CD14-positive monocyte (primary cell): ENCODE results near the gene RSPRY1. TPM values are rescaled to one million over a fixed set of nuclear protein-coding genes. Genes with fewer than 3 reads are reported as not detected.

Experiments used
- DNase-seq, 3 donors: peaks; one replicate each; pipeline ENCODE4 v3.0.0-alpha.2; 2011 to 2022
- H2AFZ ChIP-seq: 2 replicates; pipeline ENCODE4 v1.6.0; 2012; ENCODE audit warnings: mild to moderate bottlenecking, low read depth, low read length, inconsistent platforms; ENCODE audit not compliant: insufficient read depth, poor library complexity, severe bottlenecking
- H3K27ac ChIP-seq, 2 donors: 1 replicate in 1 of 2; 2 replicates in 1 of 2; pipeline ENCODE4 v1.5.1; 2012 to 2013; ENCODE audit warnings: low read length in 2 of 2, control low read depth in 1 of 2, inconsistent platforms in 1 of 2, low read depth in 1 of 2, mild to moderate bottlenecking in 1 of 2
- H3K27me3 ChIP-seq, 2 donors: one replicate each; pipeline versions ENCODE4 v1.6.0 to v1.6.1; 2011 to 2013; ENCODE audit warnings: low read length in 2 of 2; ENCODE audit not compliant: control insufficient read depth in 2 of 2, insufficient read depth in 2 of 2
- H3K36me3 ChIP-seq, 2 donors: replicated peaks in 1 of 2; 1 replicate in 1 of 2; 2 replicates in 1 of 2; pipeline versions ENCODE4 v1.5.1 to v1.6.1; 2012 to 2013; ENCODE audit warnings: low read length in 2 of 2, control low read depth in 1 of 2, inconsistent platforms in 1 of 2, mild to moderate bottlenecking in 1 of 2; ENCODE audit not compliant: insufficient read depth in 2 of 2, control insufficient read depth in 1 of 2
- H3K4me1 ChIP-seq, 2 donors: 1 replicate in 1 of 2; 2 replicates in 1 of 2; pipeline versions ENCODE4 v1.5.1 to v1.6.1; 2012 to 2013; ENCODE audit warnings: low read length in 2 of 2, control low read depth in 1 of 2, inconsistent platforms in 1 of 2, mild to moderate bottlenecking in 1 of 2, moderate library complexity in 1 of 2; ENCODE audit not compliant: insufficient read depth in 2 of 2, control insufficient read depth in 1 of 2
- H3K4me2 ChIP-seq: replicated peaks from 2 replicates; pipeline ENCODE3; 2012; ENCODE audit warnings: low read length, moderate library complexity, mild to moderate bottlenecking; ENCODE audit not compliant: poor library complexity, severe bottlenecking; ENCODE audit errors: extremely low read depth
- H3K4me3 ChIP-seq, 3 experiments: fragments of 200-600 bp in 1 of 3; sonication (generic) in 1 of 3; replicated peaks in 1 of 3; 1 replicate in 2 of 3; 2 replicates in 1 of 3; pipeline ENCODE4 v1.5.1; 2011 to 2013; ENCODE audit warnings: low read length in 3 of 3, mild to moderate bottlenecking in 3 of 3, control low read depth in 2 of 3, low read depth in 2 of 3, inconsistent platforms in 1 of 3, moderate library complexity in 1 of 3
- H3K79me2 ChIP-seq: 2 replicates; pipeline ENCODE4 v1.6.0; 2012; ENCODE audit warnings: mild to moderate bottlenecking, control low read depth, inconsistent platforms, low read length, moderate library complexity; ENCODE audit not compliant: insufficient read depth
- H3K9ac ChIP-seq: 2 replicates; pipeline ENCODE4 v1.6.0; 2017; ENCODE audit warnings: low read length, mild to moderate bottlenecking; ENCODE audit not compliant: insufficient read depth, poor library complexity, severe bottlenecking
- H3K9me3 ChIP-seq, 2 donors: replicated peaks in 1 of 2; 1 replicate in 1 of 2; 2 replicates in 1 of 2; pipeline versions ENCODE4 v1.5.1 to v1.6.1; 2012 to 2013; ENCODE audit warnings: low read length in 2 of 2, control low read depth in 1 of 2; ENCODE audit not compliant: control insufficient read depth in 1 of 2, insufficient read depth in 1 of 2
- H4K20me1 ChIP-seq: 2 replicates; pipeline ENCODE4 v1.6.0; 2012; ENCODE audit warnings: mild to moderate bottlenecking, low read length, control low read depth, moderate library complexity; ENCODE audit not compliant: insufficient read depth
- H3K27ac Mint-ChIP-seq, 7 donors: one replicate each; pipeline ENCODE4 v1.8.0; 2020; ENCODE audit warnings: mild to moderate bottlenecking in 7 of 7, mixed read lengths in 7 of 7, moderate library complexity in 6 of 7, inconsistent platforms in 2 of 7
- H3K27me3 Mint-ChIP-seq, 3 donors: one replicate each; pipeline ENCODE4 v1.8.0; 2021 to 2022; ENCODE audit warnings: low read depth in 3 of 3, mild to moderate bottlenecking in 3 of 3, mixed read lengths in 3 of 3, moderate library complexity in 3 of 3, inconsistent platforms in 1 of 3
- H3K36me3 Mint-ChIP-seq, 2 donors: one replicate each; pipeline ENCODE4 v1.8.0; 2020; ENCODE audit warnings: mixed read lengths in 2 of 2, inconsistent platforms in 1 of 2, mild to moderate bottlenecking in 1 of 2
- H3K4me1 Mint-ChIP-seq: one replicate; pipeline ENCODE4 v1.8.0; 2020; ENCODE audit warnings: mild to moderate bottlenecking, mixed read lengths
- H3K4me3 Mint-ChIP-seq, 2 donors: one replicate each; pipeline ENCODE4 v1.8.0; 2020; ENCODE audit warnings: mild to moderate bottlenecking in 2 of 2, mixed read lengths in 2 of 2, moderate library complexity in 1 of 2
- H3K9me3 Mint-ChIP-seq, 7 donors: one replicate each; pipeline ENCODE4 v1.8.0; 2020 to 2022; ENCODE audit warnings: mixed read lengths in 7 of 7, mild to moderate bottlenecking in 6 of 7, moderate library complexity in 6 of 7, inconsistent platforms in 2 of 7
- CTCF ChIP-seq: fragments of 200-600 bp; IDR thresholded peaks from one replicate; pipeline ENCODE4 v1.8.0; 2022; ENCODE audit warnings: antibody characterized with exemption, mild to moderate bottlenecking
- WGBS: methylation state at CpG from one replicate; pipeline ENCODE4 v1.1.5; 2013; ENCODE audit warnings: missing lambda C conversion rate; ENCODE audit not compliant: insufficient coverage; 5-methylcytosine and 5-hydroxymethylcytosine counted together
- intact Hi-C, 2 donors: fragments of 100-400 bp; cut with micrococcal nuclease; formaldehyde crosslinking; loops; one replicate each; pipeline versions ENCODE4 v1.15.0 to v1.15.1; 2023
- polyA plus RNA-seq, 3 donors: library from polyadenylated mRNA; depleted of rRNA in 1 of 3; unstranded in 2 of 3; stranded (reverse) in 1 of 3; fragments of 300-500 nt in 2 of 3; fragments of >200 nt in 1 of 3; fragmentation: Illumina TruSeq in 2 of 3; gene quantifications; 1 replicate in 2 of 3; 2 replicates in 1 of 3; pipeline ENCODE4 v1.2.3, GENCODE V29; 2012 to 2021

RSPRY1 gene
- polyA plus RNA-seq, 3 donors = 15.7 to 28.3 (median 21.3) TPM

GRCh38 chr16:57226701-57227621 is 40.8 kb downstream of the RSPRY1 start:
- H3K27ac Mint-ChIP-seq = peak overlapping the region in 1 of 7 donors; percentile 38
- H3K27ac ChIP-seq = no peak overlapping the region
- H3K9me3 Mint-ChIP-seq = no peaks in the 10 kb centered on the region
- H3K9me3 ChIP-seq = no peaks in the 10 kb centered on the region
- no peaks in the 10 kb centered on the region for H3K4me1 Mint-ChIP-seq
- H3K36me3 Mint-ChIP-seq = peaks cover 84 to 92% of the 10 kb centered on the region in 2 donors
- H3K4me1 ChIP-seq = no peaks in the 10 kb centered on the region
- H3K79me2 ChIP-seq = no peaks in the 10 kb centered on the region
- TF ChIP-seq CTCF = no peak
- H3K4me3 Mint-ChIP-seq = no peak overlapping the region
- no peak overlapping the region for H3K4me3 ChIP-seq
- no peak overlapping the region for H3K4me2 ChIP-seq
- intact Hi-C loops = no loop called here
- no peaks in the 10 kb centered on the region for H3K27me3 Mint-ChIP-seq
- WGBS = 100% methylated on average over 2 of the region's 4 CpGs
- H2AFZ ChIP-seq = no peak overlapping the region
- no peaks in the 10 kb centered on the region for H4K20me1 ChIP-seq
- no peaks in the 10 kb centered on the region for H3K27me3 ChIP-seq
- DNase-seq = no peak
- no peak overlapping the region for H3K9ac ChIP-seq
- H3K36me3 ChIP-seq = peaks cover 87 to 100% of the 10 kb centered on the region in 2 donors

- Histone ChIP-seq H4K20me1 (no peaks in the 10 kb centered on the region), H3K4me1 (no peaks in the 10 kb centered on the region), H3K4me2 (no peak overlapping the region), H3K4me3 (no peak overlapping the region), H3K9me3 (no peaks in the 10 kb centered on the region), H3K27me3 (no peaks in the 10 kb centered on the region), H3K79me2 (no peaks in the 10 kb centered on the region), H3K27ac (no peak overlapping the region), H3K9ac (no peak overlapping the region), H2AFZ (no peak overlapping the region), H3K36me3 (peaks cover 91 to 100% of the 10 kb centered on the region in 2 donors)
- Mint-ChIP-seq H3K36me3 (peaks cover 80 to 94% of the 10 kb centered on the region in 2 donors), H3K4me3 (no peak overlapping the region), H3K27ac (no peak overlapping the region), H3K27me3 (no peaks in the 10 kb centered on the region), H3K9me3 (no peaks in the 10 kb centered on the region), H3K4me1 (no peaks in the 10 kb centered on the region)
- intact Hi-C loops = no loop called here
- no peak for DNase-seq
- TF ChIP-seq CTCF = no peak
- WGBS = no CpG with 5 or more reads among the region's 1 CpG
These were observed 43.0 kb downstream of the RSPRY1 start for GRCh38 chr16:57229079-57229478.
